ENCODE measurements around the gene RIPPLY2.

RIPPLY2 gene

DNA sequence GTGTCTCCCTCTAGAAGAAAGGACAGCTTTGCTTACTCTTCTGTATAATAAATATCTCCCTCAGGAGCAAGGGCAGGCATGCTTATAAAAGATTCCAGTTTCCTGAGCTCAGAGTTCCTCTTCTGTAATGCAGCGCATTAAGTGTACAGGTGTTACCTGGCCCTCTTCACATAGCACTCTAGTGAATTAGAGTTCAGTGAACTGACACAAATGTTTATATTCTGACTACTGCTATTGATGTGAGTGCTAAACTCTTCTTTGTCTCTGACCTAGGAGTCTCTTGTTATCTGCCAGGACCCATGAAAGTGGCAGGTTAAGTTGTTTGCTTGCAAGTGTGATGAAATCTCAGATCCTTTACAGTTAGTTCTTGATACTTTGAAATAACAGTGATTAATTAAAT is 39.9 kb downstream of the RIPPLY2 start:
- TF ChIP-seq POLR2AphosphoS5 (IDR thresholded peaks at IDR 0.05; ENCODE audit: low read depth, low read length) = no peak
- TF ChIP-seq, protein P1, sequence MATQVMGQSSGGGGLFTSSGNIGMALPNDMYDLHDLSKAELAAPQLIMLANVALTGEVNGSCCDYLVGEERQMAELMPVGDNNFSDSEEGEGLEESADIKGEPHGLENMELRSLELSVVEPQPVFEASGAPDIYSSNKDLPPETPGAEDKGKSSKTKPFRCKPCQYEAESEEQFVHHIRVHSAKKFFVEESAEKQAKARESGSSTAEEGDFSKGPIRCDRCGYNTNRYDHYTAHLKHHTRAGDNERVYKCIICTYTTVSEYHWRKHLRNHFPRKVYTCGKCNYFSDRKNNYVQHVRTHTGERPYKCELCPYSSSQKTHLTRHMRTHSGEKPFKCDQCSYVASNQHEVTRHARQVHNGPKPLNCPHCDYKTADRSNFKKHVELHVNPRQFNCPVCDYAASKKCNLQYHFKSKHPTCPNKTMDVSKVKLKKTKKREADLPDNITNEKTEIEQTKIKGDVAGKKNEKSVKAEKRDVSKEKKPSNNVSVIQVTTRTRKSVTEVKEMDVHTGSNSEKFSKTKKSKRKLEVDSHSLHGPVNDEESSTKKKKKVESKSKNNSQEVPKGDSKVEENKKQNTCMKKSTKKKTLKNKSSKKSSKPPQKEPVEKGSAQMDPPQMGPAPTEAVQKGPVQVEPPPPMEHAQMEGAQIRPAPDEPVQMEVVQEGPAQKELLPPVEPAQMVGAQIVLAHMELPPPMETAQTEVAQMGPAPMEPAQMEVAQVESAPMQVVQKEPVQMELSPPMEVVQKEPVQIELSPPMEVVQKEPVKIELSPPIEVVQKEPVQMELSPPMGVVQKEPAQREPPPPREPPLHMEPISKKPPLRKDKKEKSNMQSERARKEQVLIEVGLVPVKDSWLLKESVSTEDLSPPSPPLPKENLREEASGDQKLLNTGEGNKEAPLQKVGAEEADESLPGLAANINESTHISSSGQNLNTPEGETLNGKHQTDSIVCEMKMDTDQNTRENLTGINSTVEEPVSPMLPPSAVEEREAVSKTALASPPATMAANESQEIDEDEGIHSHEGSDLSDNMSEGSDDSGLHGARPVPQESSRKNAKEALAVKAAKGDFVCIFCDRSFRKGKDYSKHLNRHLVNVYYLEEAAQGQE (IDR thresholded peaks at IDR 0.05; ENCODE audit: insufficient read depth in 1 of 2, low read depth in 2 of 2, low read length in 2 of 2) = no peak
- no peak for TF ChIP-seq SIN3A (IDR thresholded peaks at IDR 0.05; ENCODE audit: borderline replicate concordance, insufficient read depth, low read length)
- no peak for TF ChIP-seq FOXP2 (optimal IDR thresholded peaks at IDR 0.05; ENCODE audit: borderline replicate concordance, extremely low read depth, extremely low read length, insufficient read depth)
- no peak for TF ChIP-seq TAF1 (IDR thresholded peaks at IDR 0.05; ENCODE audit: borderline replicate concordance, insufficient read depth, low read length)

DNA sequence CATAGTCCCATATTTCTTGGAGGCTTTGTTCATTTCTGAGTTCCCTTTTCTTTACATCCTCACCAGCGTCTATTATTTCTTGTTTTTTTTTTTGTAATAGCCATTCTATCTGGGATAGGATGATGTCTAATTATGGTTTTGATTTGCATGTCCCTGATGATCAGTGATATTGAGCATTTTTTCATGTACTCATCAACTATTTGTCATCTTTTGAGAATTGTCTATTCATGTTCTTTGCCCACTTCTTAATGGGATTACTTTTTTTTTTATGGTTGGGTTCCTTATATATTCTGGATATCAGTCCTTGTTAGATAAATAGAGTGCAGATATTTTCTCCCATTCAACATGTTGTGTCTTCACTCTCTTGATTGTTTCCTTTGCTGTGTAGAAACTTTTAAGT is 48.5 kb downstream of the RIPPLY2 start:
- TF ChIP-seq POLR2AphosphoS5 (IDR thresholded peaks at IDR 0.05; ENCODE audit: low read depth, low read length) (no peak), TAF1 (IDR thresholded peaks at IDR 0.05; ENCODE audit: borderline replicate concordance, insufficient read depth, low read length) (no peak), FOXP2 (optimal IDR thresholded peaks at IDR 0.05; ENCODE audit: borderline replicate concordance, extremely low read depth, extremely low read length, insufficient read depth) (no peak), SIN3A (IDR thresholded peaks at IDR 0.05; ENCODE audit: borderline replicate concordance, insufficient read depth, low read length) (no peak)
- TF ChIP-seq, protein P1 (IDR thresholded peaks at IDR 0.05; ENCODE audit: insufficient read depth in 1 of 2, low read depth in 2 of 2, low read length in 2 of 2) = no peak

DNA sequence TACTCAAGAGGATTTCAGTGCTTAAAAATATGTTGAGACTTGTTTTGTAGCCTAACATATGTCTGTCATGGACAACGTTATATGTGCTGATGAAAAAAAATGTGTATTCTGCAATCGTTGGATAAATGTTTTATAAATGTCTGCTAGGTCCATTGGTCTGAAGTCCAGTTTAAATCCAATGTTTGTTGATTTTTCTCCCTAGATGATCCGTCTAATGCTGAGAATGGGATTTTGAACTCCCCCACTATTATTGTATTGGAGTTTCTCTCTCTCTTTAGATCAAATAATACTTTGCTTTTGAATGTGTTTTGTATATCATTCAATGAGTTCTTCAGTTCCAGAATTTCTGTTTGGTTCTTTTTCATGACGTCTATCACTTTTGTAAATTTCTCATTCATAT is 51.2 kb downstream of the RIPPLY2 start:
- TF ChIP-seq FOXP2 (optimal IDR thresholded peaks at IDR 0.05; ENCODE audit: borderline replicate concordance, extremely low read depth, extremely low read length, insufficient read depth) (no peak), TAF1 (IDR thresholded peaks at IDR 0.05; ENCODE audit: borderline replicate concordance, insufficient read depth, low read length) (no peak), SIN3A (IDR thresholded peaks at IDR 0.05; ENCODE audit: borderline replicate concordance, insufficient read depth, low read length) (no peak), POLR2AphosphoS5 (IDR thresholded peaks at IDR 0.05; ENCODE audit: low read depth, low read length) (no peak)

DNA sequence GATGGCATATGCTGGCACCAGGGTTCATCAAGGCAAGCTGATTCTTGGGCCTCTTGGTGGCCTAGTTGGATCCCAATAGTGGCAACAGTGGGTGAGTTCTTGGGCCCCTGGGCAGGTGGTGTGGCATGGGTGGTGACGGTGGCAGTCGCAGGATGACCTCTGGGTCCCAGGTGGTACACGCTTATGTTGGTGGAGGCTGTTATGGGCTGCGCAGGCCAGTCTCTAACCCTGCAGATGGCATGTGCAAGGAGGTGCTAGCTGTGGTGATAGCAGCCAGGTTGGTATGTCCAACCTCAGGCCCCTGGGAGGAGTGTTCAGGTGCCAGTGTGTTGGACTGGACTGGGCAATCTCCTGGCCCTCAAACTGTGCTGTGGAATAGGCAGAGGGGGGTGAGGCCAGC is 52.5 kb downstream of the RIPPLY2 start:
- TF ChIP-seq POLR2AphosphoS5 (IDR thresholded peaks at IDR 0.05; ENCODE audit: low read depth, low read length) = no peak
